HepG2 (cell line): ENCODE results near the gene C14orf119. TPM values are rescaled to one million over a fixed set of nuclear protein-coding genes. Genes with fewer than 3 reads are reported as not detected.

Experiments used
- ATAD3A ChIP-seq: sonication (generic); formaldehyde crosslinking; IDR thresholded peaks from 2 replicates; pipeline ENCODE4 v1.4.0; 2020; ENCODE audit warnings: missing genetic modification reagents
- ELF3 ChIP-seq: IDR thresholded peaks from 2 replicates; pipeline ENCODE4 v1.6.1; 2016; ENCODE audit warnings: missing genetic modification reagents, missing compliant biosample characterization
- IKZF4 ChIP-seq: sonication (generic); formaldehyde crosslinking; IDR thresholded peaks from 2 replicates; pipeline ENCODE4 v1.5.1; 2020; ENCODE audit warnings: borderline replicate concordance, mild to moderate bottlenecking, low read depth, missing genetic modification reagents; ENCODE audit errors: not compliant biosample characterization
- IRF2 ChIP-seq: IDR thresholded peaks from 2 replicates; pipeline ENCODE4 v1.6.1; 2018; ENCODE audit warnings: missing genetic modification reagents, missing compliant biosample characterization
- KDM3A ChIP-seq: IDR thresholded peaks from 2 replicates; pipeline ENCODE4 v1.6.1; 2018; ENCODE audit warnings: low read depth, missing compliant biosample characterization
- KDM6A ChIP-seq: IDR thresholded peaks from 2 replicates; pipeline ENCODE4 v1.6.1; 2016; ENCODE audit warnings: low read depth
- MIER3 ChIP-seq: IDR thresholded peaks from 2 replicates; pipeline ENCODE4 v1.6.1; 2016; ENCODE audit warnings: missing compliant biosample characterization, borderline replicate concordance
- MIXL1 ChIP-seq: IDR thresholded peaks from 2 replicates; pipeline ENCODE4 v1.6.1; 2016
- NFIC ChIP-seq: IDR thresholded peaks from 2 replicates; pipeline ENCODE4 v1.6.1; 2012; ENCODE audit warnings: mild to moderate bottlenecking, low read length, inconsistent platforms
- NFRKB ChIP-seq: fragments of 450-650 bp; IDR thresholded peaks from 2 replicates; pipeline ENCODE4 v1.6.1; 2017
- NKX3-1 ChIP-seq: sonication (generic); formaldehyde crosslinking; IDR thresholded peaks from 2 replicates; pipeline ENCODE4 v1.5.0; 2020; ENCODE audit warnings: missing genetic modification reagents
- NR1H2 ChIP-seq: sonication (generic); formaldehyde crosslinking; IDR thresholded peaks from 2 replicates; pipeline ENCODE4 v1.8.1; 2022; ENCODE audit warnings: low read depth, missing genetic modification reagents, borderline replicate concordance
- RXRB ChIP-seq: IDR thresholded peaks from 2 replicates; pipeline ENCODE4 v1.6.1; 2016; ENCODE audit warnings: borderline replicate concordance, missing genetic modification reagents, missing compliant biosample characterization
- SAFB2 ChIP-seq: sonication (generic); formaldehyde crosslinking; IDR thresholded peaks from 2 replicates; pipeline ENCODE4 v1.5.1; 2020; ENCODE audit warnings: missing genetic modification reagents, low read depth, mild to moderate bottlenecking, borderline replicate concordance
- SALL2 ChIP-seq: sonication (generic); formaldehyde crosslinking; IDR thresholded peaks from 2 replicates; pipeline ENCODE4 v1.8.1; 2023; ENCODE audit warnings: mild to moderate bottlenecking, missing genetic modification reagents, inconsistent platforms
- SIN3B ChIP-seq: fragments of 150-350 bp; IDR thresholded peaks from 2 replicates; pipeline ENCODE4 v1.6.1; 2014; ENCODE audit warnings: low read length
- SP140L ChIP-seq: sonication (generic); formaldehyde crosslinking; IDR thresholded peaks from 2 replicates; pipeline ENCODE4 v1.4.0; 2020; ENCODE audit warnings: missing genetic modification reagents, borderline replicate concordance
- SRSF4 ChIP-seq: fragments of 200-400 bp; formaldehyde crosslinking; IDR thresholded peaks from one replicate; pipeline ENCODE4 v1.6.1; 2018; ENCODE audit warnings: mild to moderate bottlenecking, low read depth, low read length, moderate library complexity; ENCODE audit not compliant: poor library complexity, severe bottlenecking
- TOPORS ChIP-seq: sonication (generic); formaldehyde crosslinking; IDR thresholded peaks from 2 replicates; pipeline ENCODE4 v1.8.0; 2023; ENCODE audit warnings: mild to moderate bottlenecking, missing genetic modification reagents
- ZFP1 ChIP-seq: IDR thresholded peaks from 2 replicates; pipeline ENCODE4 v1.6.1; 2016
- ZNF225 ChIP-seq: sonication (generic); formaldehyde crosslinking; IDR thresholded peaks from 2 replicates; pipeline ENCODE4 v1.4.0; 2020; ENCODE audit warnings: mild to moderate bottlenecking, missing genetic modification reagents
- ZNF430 ChIP-seq: sonication (generic); formaldehyde crosslinking; IDR thresholded peaks from 2 replicates; pipeline ENCODE4 v1.9.0; 2021; ENCODE audit warnings: mild to moderate bottlenecking, missing genetic modification reagents
- ZNF598 ChIP-seq: sonication (generic); formaldehyde crosslinking; IDR thresholded peaks from 2 replicates; pipeline ENCODE4 v1.5.1; 2020; ENCODE audit warnings: mild to moderate bottlenecking, missing genetic modification reagents, borderline replicate concordance
- ZNF792 ChIP-seq: IDR thresholded peaks from 2 replicates; pipeline ENCODE4 v1.6.1; 2016
- polyA plus RNA-seq, 8 experiments: library from polyadenylated mRNA; depleted of rRNA in 3 of 8; stranded (reverse) in 7 of 8; unstranded in 1 of 8; fragments of >200 nt; fragmentation: Illumina TruSeq in 4 of 8; extraction: Trizol in 4 of 8; gene quantifications; 2 replicates each; pipeline versions ENCODE4 v1.2.1 to v1.2.3, GENCODE V29; 2011 to 2016; ENCODE audit warnings: low read depth in 4 of 8, missing spikeins in 1 of 8, mixed read lengths in 1 of 8; ENCODE audit not compliant: insufficient read depth in 1 of 8
- total RNA-seq, 5 experiments: library from RNA; depleted of rRNA; stranded (reverse); fragments of >200 nt; fragmentation: Illumina TruSeq; extraction: Trizol; gene quantifications; 2 replicates each; pipeline ENCODE4 v1.2.3, GENCODE V29; 2016; ENCODE audit warnings: low read depth in 1 of 5
- TF ChIP-seq, protein P1 (sequence below): sonication (generic); IDR thresholded peaks from 2 replicates; pipeline ENCODE4 v1.6.1; 2016; ENCODE audit warnings: low read depth, borderline replicate concordance
- TF ChIP-seq, protein P2 (sequence below): IDR thresholded peaks from 2 replicates; pipeline ENCODE4 v1.6.1; 2016; ENCODE audit warnings: missing compliant biosample characterization, missing genetic modification reagents, borderline replicate concordance
- TF ChIP-seq, protein P3 (sequence below), 2 experiments: sonication (generic) in 1 of 2; formaldehyde crosslinking in 1 of 2; IDR thresholded peaks; 2 replicates each; pipeline versions ENCODE4 v1.4.0 to v1.6.1; 2018 to 2020; ENCODE audit warnings: missing genetic modification reagents in 2 of 2, borderline replicate concordance in 1 of 2, low read depth in 1 of 2, mild to moderate bottlenecking in 1 of 2, missing biosample characterization in 1 of 2

C14orf119 gene
- total and polyA plus RNA-seq, 2 of the 13 experiments (the other 11 are each of a cell fraction or from before 2014, with no cell fraction given) = 117 to 206 TPM

DNA sequence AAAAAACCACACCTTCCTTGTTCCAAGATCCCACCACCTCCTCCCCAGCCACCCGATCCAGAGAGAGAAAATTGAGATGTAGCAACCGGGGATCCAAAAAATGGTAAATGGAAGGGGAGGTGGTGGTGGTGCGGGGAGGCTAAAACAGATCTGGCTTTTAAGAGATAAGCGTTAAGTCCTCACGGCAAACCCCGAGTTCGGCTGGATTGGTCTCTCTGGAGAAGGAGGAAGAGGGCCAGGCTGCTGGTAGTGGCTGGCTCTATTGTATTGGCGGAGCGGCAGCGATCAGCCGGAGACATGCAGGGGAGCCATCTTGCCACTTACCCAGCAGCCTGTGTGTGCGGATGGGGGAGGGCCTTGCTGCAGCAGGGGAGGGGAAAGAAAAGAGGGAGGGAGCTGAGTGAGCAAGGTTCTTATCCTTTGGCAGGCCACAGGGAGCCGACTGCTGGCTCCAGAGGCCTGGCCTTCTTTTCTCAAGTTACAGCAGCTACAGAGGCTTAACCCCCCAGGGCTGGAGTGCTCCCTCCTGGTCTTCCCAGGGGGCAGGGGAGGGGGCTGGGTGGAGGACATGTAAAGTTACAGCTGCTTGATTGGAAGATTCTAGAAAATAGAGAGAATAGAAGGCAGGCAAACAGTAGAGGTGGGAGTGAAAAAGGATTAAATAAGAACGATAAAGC, 23.9 kb upstream of the C14orf119 start (continued):
- TF ChIP-seq SIN3B (peak; percentile 81), NR1H2 (CRISPR knock-in tag) (no peak), ZNF792 (CRISPR knock-in tag) (peak; percentile 92), KDM6A (CRISPR knock-in tag) (no peak), NKX3-1 (CRISPR knock-in tag) (no peak), SALL2 (CRISPR knock-in tag) (no peak), MIER3 (CRISPR knock-in tag) (peak; percentile 51; the same call in 1 of the 2 replicates), ZNF225 (peak; percentile 93; the same call in 1 of the 2 replicates), NFIC (peak; percentile 21; the same call in 1 of the 2 replicates), ZNF430 (CRISPR knock-in tag) (peak; percentile 79; the same call in 1 of the 2 replicates), IKZF4 (CRISPR knock-in tag) (peak; percentile 89), ZFP1 (CRISPR knock-in tag) (peak; percentile 61; the same call in 1 of the 2 replicates), KDM3A (CRISPR knock-in tag) (peak; percentile 39; the same call in 1 of the 2 replicates), MIXL1 (CRISPR knock-in tag) (peak; percentile 84; the same call in 1 of the 2 replicates), RXRB (CRISPR knock-in tag) (peak; percentile 52; the same call in 1 of the 2 replicates), TOPORS (CRISPR knock-in tag) (peak; percentile 93; the same call in 1 of the 2 replicates), ZNF598 (peak; percentile 92; the same call in 1 of the 2 replicates), SRSF4 (no peak), ELF3 (CRISPR knock-in tag) (peak; percentile 69), SAFB2 (no peak; the same call in 1 of the 2 replicates), NFRKB (peak; percentile 57; the same call in 1 of the 2 replicates), SP140L (CRISPR knock-in tag) (0 out of 2 replicates have a peak, but pooled peaks have one; percentile 83), IRF2 (CRISPR knock-in tag) (peak; percentile 87), ATAD3A (CRISPR knock-in tag) (no peak)
- TF ChIP-seq, protein P1, sequence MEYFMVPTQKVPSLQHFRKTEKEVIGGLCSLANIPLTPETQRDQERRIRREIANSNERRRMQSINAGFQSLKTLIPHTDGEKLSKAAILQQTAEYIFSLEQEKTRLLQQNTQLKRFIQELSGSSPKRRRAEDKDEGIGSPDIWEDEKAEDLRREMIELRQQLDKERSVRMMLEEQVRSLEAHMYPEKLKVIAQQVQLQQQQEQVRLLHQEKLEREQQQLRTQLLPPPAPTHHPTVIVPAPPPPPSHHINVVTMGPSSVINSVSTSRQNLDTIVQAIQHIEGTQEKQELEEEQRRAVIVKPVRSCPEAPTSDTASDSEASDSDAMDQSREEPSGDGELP = no peak; the same call in 1 of the 2 replicates
- TF ChIP-seq, protein P2, sequence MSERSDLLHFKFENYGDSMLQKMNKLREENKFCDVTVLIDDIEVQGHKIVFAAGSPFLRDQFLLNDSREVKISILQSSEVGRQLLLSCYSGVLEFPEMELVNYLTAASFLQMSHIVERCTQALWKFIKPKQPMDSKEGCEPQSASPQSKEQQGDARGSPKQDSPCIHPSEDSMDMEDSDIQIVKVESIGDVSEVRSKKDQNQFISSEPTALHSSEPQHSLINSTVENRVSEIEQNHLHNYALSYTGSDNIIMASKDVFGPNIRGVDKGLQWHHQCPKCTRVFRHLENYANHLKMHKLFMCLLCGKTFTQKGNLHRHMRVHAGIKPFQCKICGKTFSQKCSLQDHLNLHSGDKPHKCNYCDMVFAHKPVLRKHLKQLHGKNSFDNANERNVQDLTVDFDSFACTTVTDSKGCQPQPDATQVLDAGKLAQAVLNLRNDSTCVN (CRISPR knock-in tag) = peak; percentile 59; the same call in 1 of the 2 replicates
- TF ChIP-seq, protein P3, sequence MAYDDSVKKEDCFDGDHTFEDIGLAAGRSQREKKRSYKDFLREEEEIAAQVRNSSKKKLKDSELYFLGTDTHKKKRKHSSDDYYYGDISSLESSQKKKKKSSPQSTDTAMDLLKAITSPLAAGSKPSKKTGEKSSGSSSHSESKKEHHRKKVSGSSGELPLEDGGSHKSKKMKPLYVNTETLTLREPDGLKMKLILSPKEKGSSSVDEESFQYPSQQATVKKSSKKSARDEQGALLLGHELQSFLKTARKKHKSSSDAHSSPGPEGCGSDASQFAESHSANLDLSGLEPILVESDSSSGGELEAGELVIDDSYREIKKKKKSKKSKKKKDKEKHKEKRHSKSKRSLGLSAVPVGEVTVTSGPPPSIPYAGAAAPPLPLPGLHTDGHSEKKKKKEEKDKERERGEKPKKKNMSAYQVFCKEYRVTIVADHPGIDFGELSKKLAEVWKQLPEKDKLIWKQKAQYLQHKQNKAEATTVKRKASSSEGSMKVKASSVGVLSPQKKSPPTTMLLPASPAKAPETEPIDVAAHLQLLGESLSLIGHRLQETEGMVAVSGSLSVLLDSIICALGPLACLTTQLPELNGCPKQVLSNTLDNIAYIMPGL (CRISPR knock-in tag; IDR thresholded peaks at IDR 0.05; ENCODE audit: borderline replicate concordance in 1 of 2, low read depth in 1 of 2) = peak; percentile 91 to 99
